Sigmoid colon (tissue), 7 donors: Measurements from ENCODE around the gene LDB2. TPM values are rescaled to one million over a fixed set of nuclear protein-coding genes. Genes with fewer than 3 reads are reported as not detected.
"Not testable (repeated sequence)": the region's sequence is repeated elsewhere in the genome, so short reads cannot be mapped to it uniquely, and the experiment has no call there.

Experiments used
- DNase-seq: peaks from one replicate; pipeline ENCODE4 v3.0.0-alpha.2; 2019
- H3K27ac ChIP-seq, 4 donors: fragments of 200-600 bp; sonication (generic); one replicate each; pipeline ENCODE4 v1.5.1; 2016 to 2019; ENCODE audit warnings: mild to moderate bottlenecking in 1 of 4
- H3K27me3 ChIP-seq, 3 donors: fragments of 200-600 bp; sonication (generic); one replicate each; pipeline ENCODE4 v1.5.1; 2019; ENCODE audit warnings: mild to moderate bottlenecking in 1 of 3
- H3K36me3 ChIP-seq, 4 donors: fragments of 200-600 bp; sonication (generic); one replicate each; pipeline ENCODE4 v1.5.1; 2016 to 2019
- H3K4me1 ChIP-seq, 4 donors: fragments of 200-600 bp; sonication (generic); one replicate each; pipeline ENCODE4 v1.5.1; 2017 to 2019
- H3K4me3 ChIP-seq, 4 donors: fragments of 200-600 bp; sonication (generic); one replicate each; pipeline ENCODE4 v1.5.1; 2017 to 2019; ENCODE audit warnings: mild to moderate bottlenecking in 2 of 4, moderate library complexity in 1 of 4
- H3K9me3 ChIP-seq, 4 donors: fragments of 200-600 bp in 3 of 4; sonication (generic) in 3 of 4; one replicate each; pipeline versions ENCODE4 v1.5.1 to v1.6.1; 2013 to 2019
- EP300 ChIP-seq, 4 donors: sonication (generic); formaldehyde crosslinking; IDR thresholded peaks; one replicate each; pipeline ENCODE4 v1.6.1; 2017; ENCODE audit warnings: antibody characterized with exemption in 4 of 4
- POLR2A ChIP-seq, 2 donors: fragments of 450-650 bp; IDR thresholded peaks; one replicate each; pipeline ENCODE4 v1.6.1; 2016; ENCODE audit warnings: antibody characterized with exemption in 2 of 2, mild to moderate bottlenecking in 2 of 2, moderate library complexity in 2 of 2
- POLR2AphosphoS5 ChIP-seq, 4 donors: sonication (generic); formaldehyde crosslinking; IDR thresholded peaks; one replicate each; pipeline ENCODE4 v1.6.1; 2017; ENCODE audit warnings: antibody characterized with exemption in 4 of 4
- WGBS, 2 donors: extraction: QIAGEN DNeasy Blood & Tissue Kit; methylation state at CpG; one replicate each; pipeline ENCODE4 v1.1.7; 2013; 5-methylcytosine and 5-hydroxymethylcytosine counted together
- intact Hi-C: fragments of 100-400 bp; cut with DNase I; formaldehyde crosslinking; loops from one replicate; pipeline ENCODE4 v1.15.1; 2023
- polyA plus RNA-seq, 3 donors: library from polyadenylated mRNA; stranded (reverse); fragments of 200-250 nt; gene quantifications; one replicate each; pipeline ENCODE4 v1.2.3, GENCODE V29; 2013
- total RNA-seq, 4 donors: library from RNA; depleted of rRNA; stranded (reverse); fragments of >200 nt; gene quantifications; one replicate each; pipeline ENCODE4 v1.1.0, GENCODE V29; 2016
- TF ChIP-seq, protein P1 (sequence below), 4 experiments: fragments of 450-650 bp in 3 of 4; fragments of 200-600 bp in 1 of 4; IDR thresholded peaks; one replicate each; pipeline ENCODE4 v1.5.1; 2016 to 2019; ENCODE audit warnings: antibody characterized with exemption in 4 of 4, mild to moderate bottlenecking in 3 of 4, moderate library complexity in 2 of 4
- donor health status: healthy with polysubstance abuse.
- donor health status: Bipolar disorder and iron deficiency.
- donor health status: healthy.

Gene LDB2
- total and polyA plus RNA-seq, 7 donors: 2.1 to 28.5 (median 18.3) TPM

DNA sequence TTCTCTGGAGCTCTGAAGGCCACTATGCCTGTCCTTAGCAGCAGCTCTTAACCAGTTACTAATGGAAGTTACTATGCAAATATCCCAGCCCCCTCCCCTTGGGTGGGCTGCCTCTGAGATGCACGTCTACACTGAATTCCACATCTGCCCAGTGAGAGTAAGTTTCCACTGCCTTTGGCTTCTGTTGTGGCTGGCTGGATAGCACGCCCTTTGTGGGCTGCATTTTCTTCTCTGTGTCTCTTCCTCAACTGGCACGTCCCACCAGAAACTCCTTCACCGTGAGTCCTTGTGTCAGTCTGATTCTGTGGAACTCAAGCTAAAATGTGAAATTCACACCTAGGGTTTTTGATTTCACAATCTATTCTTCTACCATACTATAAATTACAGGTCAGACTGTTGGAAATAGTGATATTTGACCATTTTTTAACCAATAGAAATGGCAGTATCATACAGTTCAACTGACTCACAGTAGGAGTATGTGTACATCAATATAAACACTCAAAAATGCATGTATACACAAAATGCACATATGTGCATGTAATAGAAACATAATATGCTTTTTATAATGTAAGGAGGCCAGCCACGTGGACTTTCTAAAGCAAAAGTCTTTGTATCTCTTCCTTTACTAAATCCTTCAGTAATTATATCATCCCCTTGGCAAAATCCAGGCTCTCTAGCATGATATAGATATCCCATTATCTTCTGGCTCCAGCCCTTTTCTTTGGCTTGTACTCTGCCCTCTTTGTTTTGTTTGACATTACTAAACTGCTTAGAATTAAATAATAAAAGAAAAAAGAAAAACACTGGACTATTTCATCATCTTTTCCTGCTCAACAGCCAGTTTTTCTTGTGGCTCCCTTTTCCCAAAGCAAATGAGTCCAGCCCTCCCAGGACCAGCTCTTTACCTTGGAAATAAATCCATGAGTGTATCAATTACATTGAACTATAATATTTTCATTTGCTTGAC, 33.2 kb upstream of the LDB2 start:
- no peak for DNase-seq
- Histone ChIP-seq H3K36me3 (no peaks in the 10 kb centered on the region), H3K27me3 (no peaks in the 10 kb centered on the region), H3K27ac (no peak overlapping the region), H3K9me3 (no peaks in the 10 kb centered on the region), H3K4me3 (no peak overlapping the region), H3K4me1 (no peaks in the 10 kb centered on the region)
- WGBS, 2 donors: 70 to 82% methylated on average over 5 of the region's 5 CpGs
- TF ChIP-seq POLR2A (IDR thresholded peaks at IDR 0.05) (no peak), POLR2AphosphoS5 (IDR thresholded peaks at IDR 0.05) (no peak), EP300 (IDR thresholded peaks at IDR 0.05) (no peak)
- TF ChIP-seq, protein P1, sequence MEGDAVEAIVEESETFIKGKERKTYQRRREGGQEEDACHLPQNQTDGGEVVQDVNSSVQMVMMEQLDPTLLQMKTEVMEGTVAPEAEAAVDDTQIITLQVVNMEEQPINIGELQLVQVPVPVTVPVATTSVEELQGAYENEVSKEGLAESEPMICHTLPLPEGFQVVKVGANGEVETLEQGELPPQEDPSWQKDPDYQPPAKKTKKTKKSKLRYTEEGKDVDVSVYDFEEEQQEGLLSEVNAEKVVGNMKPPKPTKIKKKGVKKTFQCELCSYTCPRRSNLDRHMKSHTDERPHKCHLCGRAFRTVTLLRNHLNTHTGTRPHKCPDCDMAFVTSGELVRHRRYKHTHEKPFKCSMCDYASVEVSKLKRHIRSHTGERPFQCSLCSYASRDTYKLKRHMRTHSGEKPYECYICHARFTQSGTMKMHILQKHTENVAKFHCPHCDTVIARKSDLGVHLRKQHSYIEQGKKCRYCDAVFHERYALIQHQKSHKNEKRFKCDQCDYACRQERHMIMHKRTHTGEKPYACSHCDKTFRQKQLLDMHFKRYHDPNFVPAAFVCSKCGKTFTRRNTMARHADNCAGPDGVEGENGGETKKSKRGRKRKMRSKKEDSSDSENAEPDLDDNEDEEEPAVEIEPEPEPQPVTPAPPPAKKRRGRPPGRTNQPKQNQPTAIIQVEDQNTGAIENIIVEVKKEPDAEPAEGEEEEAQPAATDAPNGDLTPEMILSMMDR (IDR thresholded peaks at IDR 0.05): no peak
- intact Hi-C loops: no loop called here

DNA sequence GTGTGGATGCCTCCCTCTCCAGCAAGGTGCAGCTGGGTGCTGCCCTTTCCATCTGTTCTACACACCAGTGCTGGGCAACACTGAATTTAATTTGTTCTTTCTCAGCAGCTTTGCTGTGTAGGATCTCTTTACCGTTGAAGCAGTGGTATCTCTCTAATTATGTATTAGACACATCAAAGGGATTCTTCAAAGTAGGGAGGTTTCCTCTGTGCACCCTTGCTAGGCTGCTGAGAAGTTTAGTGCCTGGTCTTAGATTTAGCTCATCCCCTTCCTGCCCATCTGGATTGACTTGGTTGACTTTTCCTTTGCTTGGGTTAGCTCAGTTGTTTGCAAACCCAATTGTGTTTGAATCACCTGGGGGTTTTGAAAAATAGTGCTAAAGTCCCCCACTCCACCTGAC, 27.8 kb upstream of the LDB2 start:
- Histone ChIP-seq H3K4me1 (no peaks in the 10 kb centered on the region), H3K27ac (no peak overlapping the region), H3K4me3 (no peak overlapping the region), H3K36me3 (no peaks in the 10 kb centered on the region), H3K27me3 (no peaks in the 10 kb centered on the region), H3K9me3 (no peaks in the 10 kb centered on the region)
- DNase-seq: no peak
- intact Hi-C loops: no loop called here
- 25 to 47% methylated on average over 1 of the region's 1 CpG for WGBS, 2 donors
- TF ChIP-seq, protein P1 (IDR thresholded peaks at IDR 0.05): no peak
- no peak for TF ChIP-seq POLR2A (IDR thresholded peaks at IDR 0.05)
- no peak for TF ChIP-seq POLR2AphosphoS5 (IDR thresholded peaks at IDR 0.05)
- no peak for TF ChIP-seq EP300 (IDR thresholded peaks at IDR 0.05)

DNA sequence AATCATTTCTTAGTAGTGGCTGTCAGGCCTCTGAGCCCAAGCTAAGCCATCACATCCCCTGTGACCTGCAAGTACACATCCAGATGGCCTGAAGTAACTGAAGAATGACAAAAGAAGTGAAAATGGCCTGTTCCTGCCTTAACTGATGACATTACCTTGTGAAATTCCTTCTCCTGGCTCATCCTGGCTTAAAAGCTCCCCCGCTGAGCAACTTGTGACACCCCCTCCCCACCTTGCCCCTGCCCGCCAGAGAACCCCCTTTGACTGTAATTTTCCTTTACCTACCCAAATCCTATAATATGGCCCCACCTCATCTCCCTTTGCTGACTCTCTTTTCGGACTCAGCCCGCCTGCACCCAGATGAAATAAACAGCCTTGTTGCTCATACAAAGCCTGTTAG, 20.3 kb upstream of the LDB2 start:
- H3K4me1 ChIP-seq, intact Hi-C loops, H3K4me3 ChIP-seq, H3K9me3 ChIP-seq, H3K27me3 ChIP-seq, DNase-seq, H3K27ac ChIP-seq, H3K36me3 ChIP-seq: not testable (repeated sequence)
- 91 to 92% methylated on average over 4 of the region's 4 CpGs for WGBS, 2 donors

DNA sequence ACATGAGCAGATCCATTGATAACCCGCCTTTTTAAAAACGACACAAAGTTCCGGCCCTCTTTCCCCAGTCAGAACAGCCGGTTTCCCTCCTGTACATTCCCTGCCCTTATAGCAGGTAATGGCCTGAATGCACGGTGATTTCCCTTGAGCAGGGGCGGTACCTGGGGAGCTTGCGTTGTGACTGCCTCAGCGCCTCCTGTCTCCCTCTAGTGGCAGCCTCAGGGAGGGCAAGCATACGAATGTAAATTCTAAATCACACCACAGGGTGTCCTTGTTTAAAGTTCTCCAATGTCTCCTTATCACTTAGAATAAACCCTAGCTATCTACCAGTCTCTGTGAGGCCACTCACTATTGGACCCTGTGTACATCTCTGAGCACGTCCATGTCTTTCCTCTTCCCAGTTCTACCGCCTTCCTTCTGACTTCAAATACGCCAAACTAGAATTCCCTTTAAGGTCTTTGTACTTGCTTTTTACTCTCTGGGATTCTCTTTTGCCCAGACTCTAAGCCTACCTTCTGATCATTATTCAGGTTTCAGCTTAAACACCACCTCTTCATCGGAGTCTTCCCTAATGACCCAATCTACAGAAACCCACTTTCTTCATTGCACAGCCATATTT, 18.4 kb upstream of the LDB2 start:
- no peaks in the 10 kb centered on the region for H3K4me1 ChIP-seq
- no peak for DNase-seq
- no peaks in the 10 kb centered on the region for H3K9me3 ChIP-seq
- H3K36me3 ChIP-seq: no peaks in the 10 kb centered on the region
- H3K27ac ChIP-seq: no peak overlapping the region
- H3K27me3 ChIP-seq: no peaks in the 10 kb centered on the region
- intact Hi-C loops: no loop called here
- WGBS, 2 donors: 64 to 68% methylated on average over 13 of the region's 13 CpGs
- TF ChIP-seq POLR2A (IDR thresholded peaks at IDR 0.05) (no peak), EP300 (IDR thresholded peaks at IDR 0.05) (no peak), POLR2AphosphoS5 (IDR thresholded peaks at IDR 0.05) (no peak)
- TF ChIP-seq, protein P1 (IDR thresholded peaks at IDR 0.05): peak in 2 of 4 experiments; percentile 11 to 46
- no peak overlapping the region for H3K4me3 ChIP-seq

DNA sequence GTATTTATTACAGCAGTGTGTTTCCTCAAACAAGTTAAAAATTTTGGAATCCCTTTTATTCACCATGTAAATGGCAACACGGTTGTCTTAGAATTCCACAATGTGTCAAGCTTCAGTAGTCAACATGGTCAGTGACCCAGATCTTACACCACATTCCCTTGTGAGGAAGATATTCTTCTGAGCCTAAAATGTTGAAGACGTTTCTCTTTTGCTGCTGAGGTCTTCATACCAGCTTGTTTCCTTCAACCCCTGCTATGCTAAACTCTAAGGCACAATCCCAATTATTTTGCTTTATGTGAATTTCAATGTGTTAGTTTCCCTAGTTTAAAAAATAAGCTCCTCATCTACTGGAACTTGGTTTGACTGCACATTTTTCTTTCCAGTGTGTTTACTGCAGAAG, 17.6 kb upstream of the LDB2 start:
- no peak for DNase-seq
- WGBS, 2 donors: 56 to 66% methylated on average over 2 of the region's 2 CpGs
- no peaks in the 10 kb centered on the region for H3K9me3 ChIP-seq
- H3K27me3 ChIP-seq: no peaks in the 10 kb centered on the region
- no peak overlapping the region for H3K27ac ChIP-seq
- intact Hi-C loops: no loop called here
- no peak overlapping the region for H3K4me3 ChIP-seq
- TF ChIP-seq POLR2A (IDR thresholded peaks at IDR 0.05) (no peak), POLR2AphosphoS5 (IDR thresholded peaks at IDR 0.05) (no peak), EP300 (IDR thresholded peaks at IDR 0.05) (no peak)
- TF ChIP-seq, protein P1 (IDR thresholded peaks at IDR 0.05): no peak
- H3K36me3 ChIP-seq: no peaks in the 10 kb centered on the region
- H3K4me1 ChIP-seq: no peaks in the 10 kb centered on the region
